HepG2 (cell line): ENCODE results near the gene LRRC73. TPM values are rescaled to one million over a fixed set of nuclear protein-coding genes. Genes with fewer than 3 reads are reported as not detected.

Source experiments
- ATF2 ChIP-seq: sonication (generic); formaldehyde crosslinking; IDR thresholded peaks from 2 replicates; pipeline ENCODE4 v1.4.0; 2020; ENCODE audit warnings: missing genetic modification reagents
- CEBPG ChIP-seq: IDR thresholded peaks from 2 replicates; pipeline ENCODE4 v1.6.1; 2016
- CENPX ChIP-seq: sonication (generic); formaldehyde crosslinking; IDR thresholded peaks from 2 replicates; pipeline ENCODE4 v1.9.0; 2021; ENCODE audit warnings: mild to moderate bottlenecking, missing genetic modification reagents, moderate library complexity
- FOSL2 ChIP-seq: sonication (generic); formaldehyde crosslinking; IDR thresholded peaks from 2 replicates; pipeline ENCODE4 v1.4.0; 2020; ENCODE audit warnings: missing genetic modification reagents
- GATAD2A ChIP-seq: IDR thresholded peaks from 2 replicates; pipeline ENCODE4 v1.6.1; 2016
- HIVEP1 ChIP-seq: sonication (generic); formaldehyde crosslinking; IDR thresholded peaks from 2 replicates; pipeline ENCODE4 v1.4.0; 2020; ENCODE audit warnings: mild to moderate bottlenecking, missing genetic modification reagents
- HOXA3 ChIP-seq: sonication (generic); formaldehyde crosslinking; IDR thresholded peaks from 2 replicates; pipeline ENCODE4 v1.5.0; 2020; ENCODE audit warnings: missing genetic modification reagents
- JUNB ChIP-seq: sonication (generic); formaldehyde crosslinking; IDR thresholded peaks from 2 replicates; pipeline ENCODE4 v1.8.0; 2022; ENCODE audit warnings: missing genetic modification reagents, mild to moderate bottlenecking, borderline replicate concordance
- KAT8 ChIP-seq: IDR thresholded peaks from 2 replicates; pipeline ENCODE4 v1.6.1; 2016; ENCODE audit warnings: missing genetic modification reagents, missing compliant biosample characterization
- KDM6A ChIP-seq: IDR thresholded peaks from 2 replicates; pipeline ENCODE4 v1.6.1; 2016; ENCODE audit warnings: low read depth
- MTA1 ChIP-seq: sonication (generic); formaldehyde crosslinking; IDR thresholded peaks from 2 replicates; pipeline ENCODE4 v1.4.0; 2020; ENCODE audit warnings: missing genetic modification reagents, mild to moderate bottlenecking, borderline replicate concordance
- PHF8 ChIP-seq: sonication (generic); formaldehyde crosslinking; IDR thresholded peaks from 2 replicates; pipeline ENCODE4 v1.5.0; 2020; ENCODE audit warnings: missing genetic modification reagents
- RBFOX2 ChIP-seq: fragments of 200-400 bp; formaldehyde crosslinking; IDR thresholded peaks from 2 replicates; pipeline ENCODE4 v1.6.1; 2017; ENCODE audit warnings: low read depth, mild to moderate bottlenecking, low read length
- SOX5 ChIP-seq: IDR thresholded peaks from 2 replicates; pipeline ENCODE4 v1.6.1; 2016; ENCODE audit warnings: borderline replicate concordance
- TFE3 ChIP-seq: IDR thresholded peaks from 2 replicates; pipeline ENCODE4 v1.6.1; 2016
- TRAFD1 ChIP-seq: sonication (generic); formaldehyde crosslinking; IDR thresholded peaks from 2 replicates; pipeline ENCODE4 v1.5.1; 2020; ENCODE audit warnings: missing genetic modification reagents, mild to moderate bottlenecking, borderline replicate concordance
- ZBTB34 ChIP-seq: sonication (generic); formaldehyde crosslinking; IDR thresholded peaks from 2 replicates; pipeline ENCODE4 v1.8.0; 2022; ENCODE audit warnings: mild to moderate bottlenecking, missing genetic modification reagents
- ZBTB44 ChIP-seq: sonication (generic); formaldehyde crosslinking; IDR thresholded peaks from 2 replicates; pipeline ENCODE4 v1.4.0; 2020; ENCODE audit warnings: missing genetic modification reagents
- ZNF280B ChIP-seq: sonication (generic); formaldehyde crosslinking; IDR thresholded peaks from 2 replicates; pipeline ENCODE4 v1.5.0; 2020; ENCODE audit warnings: missing genetic modification reagents, mild to moderate bottlenecking, borderline replicate concordance
- ZNF552 ChIP-seq: sonication (generic); formaldehyde crosslinking; IDR thresholded peaks from 2 replicates; pipeline ENCODE4 v1.9.0; 2022; ENCODE audit warnings: missing genetic modification reagents, mild to moderate bottlenecking, borderline replicate concordance
- ZNF737 ChIP-seq: sonication (generic); formaldehyde crosslinking; IDR thresholded peaks from 2 replicates; pipeline ENCODE4 v1.5.0; 2020; ENCODE audit warnings: missing genetic modification reagents, mild to moderate bottlenecking, borderline replicate concordance
- ZNF891 ChIP-seq: sonication (generic); formaldehyde crosslinking; IDR thresholded peaks from 2 replicates; pipeline ENCODE4 v1.5.0; 2020; ENCODE audit warnings: mild to moderate bottlenecking, missing genetic modification reagents
- polyA plus RNA-seq, 8 experiments: library from polyadenylated mRNA; depleted of rRNA in 3 of 8; stranded (reverse) in 7 of 8; unstranded in 1 of 8; fragments of >200 nt; fragmentation: Illumina TruSeq in 4 of 8; extraction: Trizol in 4 of 8; gene quantifications; 2 replicates each; pipeline versions ENCODE4 v1.2.1 to v1.2.3, GENCODE V29; 2011 to 2016; ENCODE audit warnings: low read depth in 4 of 8, missing spikeins in 1 of 8, mixed read lengths in 1 of 8; ENCODE audit not compliant: insufficient read depth in 1 of 8
- total RNA-seq, 5 experiments: library from RNA; depleted of rRNA; stranded (reverse); fragments of >200 nt; fragmentation: Illumina TruSeq; extraction: Trizol; gene quantifications; 2 replicates each; pipeline ENCODE4 v1.2.3, GENCODE V29; 2016; ENCODE audit warnings: low read depth in 1 of 5

Gene LRRC73
- total and polyA plus RNA-seq, 2 of the 13 experiments (the other 11 are each of a cell fraction or from before 2014, with no cell fraction given): 0.11 to 0.12 TPM

- TF ChIP-seq ZBTB34 (CRISPR knock-in tag) (no peak), TFE3 (CRISPR knock-in tag) (peak; percentile 68; the same call in 1 of the 2 replicates), PHF8 (CRISPR knock-in tag) (no peak), KAT8 (CRISPR knock-in tag) (0 out of 2 replicates have a peak, but pooled peaks have one; percentile 46), CENPX (CRISPR knock-in tag) (no peak), GATAD2A (peak; percentile 92), HOXA3 (peak; percentile 86), RBFOX2 (no peak; the same call in 1 of the 2 replicates), FOSL2 (0 out of 2 replicates have a peak, but pooled peaks have one; percentile 14), MTA1 (CRISPR knock-in tag) (no peak), JUNB (CRISPR knock-in tag) (no peak), CEBPG (0 out of 2 replicates have a peak, but pooled peaks have one; percentile 13), ZNF891 (CRISPR knock-in tag) (no peak), ZBTB44 (CRISPR knock-in tag) (no peak), ZNF280B (no peak), ZNF737 (no peak), KDM6A (peak; percentile 94), SOX5 (peak; percentile 80; the same call in 1 of the 2 replicates), ZNF552 (CRISPR knock-in tag) (0 out of 2 replicates have a peak, but pooled peaks have one; percentile 72), TRAFD1 (no peak), ATF2 (CRISPR knock-in tag) (peak; percentile 35; the same call in 1 of the 2 replicates), HIVEP1 (CRISPR knock-in tag) (no peak)
Measured at GRCh38 chr6:43490523-43490939, 19.6 kb downstream of the LRRC73 start (continued).
